Natural killer cell (primary cell): ENCODE results near the gene INSL3. TPM values are rescaled to one million over a fixed set of nuclear protein-coding genes. Genes with fewer than 3 reads are reported as not detected.
"Not testable (repeated sequence)": the region's sequence is repeated elsewhere in the genome, so short reads cannot be mapped to it uniquely, and the experiment has no call there.

Source experiments
- ATAC-seq, 3 donors: fragments of 150-1000 bp in 2 of 3; fragments of 200-7000 bp in 1 of 3; cut with Tn5 transposase; 1 replicate in 1 of 3; 2 replicates in 2 of 3; pipeline ENCODE4 v1.10.0; 2021; ENCODE audit warnings: mild to moderate bottlenecking in 2 of 3, moderate library complexity in 2 of 3
- DNase-seq, 2 donors: peaks; one replicate each; pipeline versions ENCODE4 v3.0.0 to v3.0.0-alpha.2; 2013 to 2021; ENCODE audit warnings: mixed read lengths in 1 of 2
- H3K27ac ChIP-seq: one replicate; pipeline ENCODE4 v1.5.1; 2013; ENCODE audit warnings: mild to moderate bottlenecking, low read length
- H3K27me3 ChIP-seq: one replicate; pipeline ENCODE4 v1.6.1; 2013; ENCODE audit warnings: low read length; ENCODE audit not compliant: control insufficient read depth, insufficient read depth
- H3K36me3 ChIP-seq: one replicate; pipeline ENCODE4 v1.6.1; 2013; ENCODE audit warnings: low read length; ENCODE audit not compliant: control insufficient read depth, insufficient read depth
- H3K4me1 ChIP-seq: one replicate; pipeline ENCODE4 v1.6.1; 2013; ENCODE audit warnings: low read length; ENCODE audit not compliant: control insufficient read depth, insufficient read depth
- H3K4me3 ChIP-seq: one replicate; pipeline ENCODE4 v1.5.1; 2013; ENCODE audit warnings: low read length
- H3K9me3 ChIP-seq: one replicate; pipeline ENCODE4 v1.6.1; 2013; ENCODE audit warnings: low read length; ENCODE audit not compliant: control insufficient read depth, insufficient read depth
- H3K27ac Mint-ChIP-seq, 2 donors: one replicate each; pipeline ENCODE4 v1.8.0; 2022; ENCODE audit warnings: mild to moderate bottlenecking in 2 of 2, mixed read lengths in 2 of 2, moderate library complexity in 1 of 2
- H3K27me3 Mint-ChIP-seq, 2 donors: one replicate each; pipeline ENCODE4 v1.8.0; 2022; ENCODE audit warnings: low read depth in 2 of 2, mixed read lengths in 2 of 2
- H3K36me3 Mint-ChIP-seq: one replicate; pipeline ENCODE4 v1.8.0; 2022; ENCODE audit warnings: mixed read lengths
- H3K4me1 Mint-ChIP-seq, 2 donors: one replicate each; pipeline ENCODE4 v1.8.0; 2022; ENCODE audit warnings: mixed read lengths in 2 of 2
- H3K4me3 Mint-ChIP-seq: one replicate; pipeline ENCODE4 v1.8.0; 2022; ENCODE audit warnings: mild to moderate bottlenecking, moderate library complexity, mixed read lengths
- H3K9me3 Mint-ChIP-seq, 2 donors: one replicate each; pipeline ENCODE4 v1.8.0; 2022; ENCODE audit warnings: mixed read lengths in 2 of 2
- CTCF ChIP-seq: fragments of 200-600 bp; IDR thresholded peaks from one replicate; pipeline ENCODE4 v1.8.0; 2022; ENCODE audit warnings: antibody characterized with exemption
- WGBS: methylation state at CpG from one replicate; pipeline ENCODE4 v1.1.7; 2013; ENCODE audit warnings: missing lambda C conversion rate; ENCODE audit not compliant: insufficient coverage; 5-methylcytosine and 5-hydroxymethylcytosine counted together
- intact Hi-C: fragments of 100-400 bp; cut with micrococcal nuclease; formaldehyde crosslinking; loops from one replicate; pipeline ENCODE4 v1.14.2; 2022
- total RNA-seq, 4 donors: library from RNA; stranded (reverse); fragments of 120-200 nt in 1 of 4; gene quantifications; one replicate each; pipeline versions ENCODE4 v1.2.3 to v1.2.4, GENCODE V29; 2013 to 2022

INSL3 gene
- total RNA-seq, 3 donors from 2014 or later (not counting 1 experiment from before 2014, with no cell fraction given): 1.5 to 2.9 (median 1.7) TPM

- TF ChIP-seq CTCF: no peak
- H3K4me1 Mint-ChIP-seq: peaks cover 7 to 21% of the 10 kb centered on the region in 2 donors
- intact Hi-C loops: no loop called here
- DNase-seq (no peak), ATAC-seq (no peak)
- H3K4me3 Mint-ChIP-seq: no peak overlapping the region
- Histone ChIP-seq H3K4me3 (no peak overlapping the region), H3K27me3 (no peaks in the 10 kb centered on the region), H3K9me3 (no peaks in the 10 kb centered on the region), H3K27ac (no peak overlapping the region), H3K4me1 (peaks cover 18% of the 10 kb centered on the region), H3K36me3 (peaks cover 38% of the 10 kb centered on the region)
- 93% methylated on average over 2 of the region's 2 CpGs for WGBS
- no peaks in the 10 kb centered on the region for H3K9me3 Mint-ChIP-seq
- no peak overlapping the region for H3K27ac Mint-ChIP-seq
- H3K27me3 Mint-ChIP-seq: no peaks in the 10 kb centered on the region
- no peaks in the 10 kb centered on the region for H3K36me3 Mint-ChIP-seq
These were observed 40.5 kb downstream of the INSL3 start for GRCh38 chr19:17780781-17781180.

GRCh38 chr19:17778968-17779929, 42.1 kb downstream of the INSL3 start:
- no peak for DNase-seq
- ATAC-seq: peak in 1 of 3 donors; percentile 22
- H3K36me3 Mint-ChIP-seq: no peaks in the 10 kb centered on the region
- H3K4me3 ChIP-seq: no peak overlapping the region
- no peaks in the 10 kb centered on the region for H3K27me3 Mint-ChIP-seq
- no peak overlapping the region for H3K27ac ChIP-seq
- H3K4me3 Mint-ChIP-seq: peak overlapping the region; percentile 7
- TF ChIP-seq CTCF: no peak
- H3K9me3 Mint-ChIP-seq: no peaks in the 10 kb centered on the region
- no peaks in the 10 kb centered on the region for H3K27me3 ChIP-seq
- H3K4me1 ChIP-seq: peaks cover 18% of the 10 kb centered on the region
- H3K27ac Mint-ChIP-seq: peak overlapping the region in 1 of 2 donors; percentile 54
- intact Hi-C loops: no loop called here
- no peaks in the 10 kb centered on the region for H3K9me3 ChIP-seq
- WGBS: 68% methylated on average over 25 of the region's 25 CpGs
- H3K4me1 Mint-ChIP-seq: peaks cover 7 to 20% of the 10 kb centered on the region in 2 donors
- H3K36me3 ChIP-seq: peaks cover 36% of the 10 kb centered on the region

- H3K4me1 Mint-ChIP-seq: peaks cover 7 to 17% of the 10 kb centered on the region in 2 donors
- no peaks in the 10 kb centered on the region for H3K36me3 Mint-ChIP-seq
- H3K36me3 ChIP-seq: peaks cover 36% of the 10 kb centered on the region
- H3K4me3 ChIP-seq: no peak overlapping the region
- TF ChIP-seq CTCF: no peak
- H3K9me3 Mint-ChIP-seq: no peaks in the 10 kb centered on the region
- 62% methylated on average over 37 of the region's 37 CpGs for WGBS
- ATAC-seq: peak; percentile 74 to 91 (median 80)
- no peak overlapping the region for H3K27ac ChIP-seq
- H3K9me3 ChIP-seq: no peaks in the 10 kb centered on the region
- peak overlapping the region; percentile 55 for H3K4me3 Mint-ChIP-seq
- H3K27me3 ChIP-seq: no peaks in the 10 kb centered on the region
- peak in 1 of 2 donors; percentile 46 for DNase-seq
- H3K27me3 Mint-ChIP-seq: no peaks in the 10 kb centered on the region
- intact Hi-C loops: no loop called here
- peaks cover 15% of the 10 kb centered on the region for H3K4me1 ChIP-seq
- H3K27ac Mint-ChIP-seq: peak overlapping the region in 1 of 2 donors; percentile 54
These were observed 42.9 kb downstream of the INSL3 start for GRCh38 chr19:17778251-17778967.

GRCh38 chr19:17777840-17778239, 43.5 kb downstream of the INSL3 start:
- H3K4me3 Mint-ChIP-seq, H3K27ac ChIP-seq, ATAC-seq, H3K9me3 Mint-ChIP-seq, DNase-seq, H3K36me3 Mint-ChIP-seq, H3K27me3 ChIP-seq, intact Hi-C loops, H3K27me3 Mint-ChIP-seq, H3K9me3 ChIP-seq, H3K27ac Mint-ChIP-seq, H3K4me3 ChIP-seq: not testable (repeated sequence)
- 94% methylated on average over 10 of the region's 10 CpGs for WGBS
- Histone ChIP-seq H3K36me3 (peaks cover 40% of the 10 kb centered on the region), H3K4me1 (peaks cover 15% of the 10 kb centered on the region)
- H3K4me1 Mint-ChIP-seq: peaks cover 7 to 17% of the 10 kb centered on the region in 2 donors
